Activated T-cell treated with anti-CD3 and anti-CD28 coated beads, Interleukin-2, amount 50 U/mL, for 24 hours (primary cell): ENCODE results near the gene ALDH1A1.

Experiments used
- DNase-seq: peaks from one replicate; pipeline ENCODE4 v3.0.0-alpha.2; 2020
- H3K27ac Mint-ChIP-seq: 2 replicates; pipeline ENCODE4 v1.8.0; 2020; ENCODE audit warnings: mild to moderate bottlenecking, mixed read lengths
- H3K27me3 Mint-ChIP-seq: 2 replicates; pipeline ENCODE4 v1.8.0; 2020; ENCODE audit warnings: mixed read lengths
- H3K36me3 Mint-ChIP-seq: 2 replicates; pipeline ENCODE4 v1.8.0; 2020; ENCODE audit warnings: low read depth, mixed read lengths
- H3K4me1 Mint-ChIP-seq: 2 replicates; pipeline ENCODE4 v1.8.0; 2020; ENCODE audit warnings: low read depth, mixed read lengths
- H3K4me3 Mint-ChIP-seq: 2 replicates; pipeline ENCODE4 v1.8.0; 2020; ENCODE audit warnings: mild to moderate bottlenecking, moderate library complexity, mixed read lengths
- H3K9me3 Mint-ChIP-seq: 2 replicates; pipeline ENCODE4 v1.8.0; 2020; ENCODE audit warnings: mixed read lengths

Gene ALDH1A1

DNA sequence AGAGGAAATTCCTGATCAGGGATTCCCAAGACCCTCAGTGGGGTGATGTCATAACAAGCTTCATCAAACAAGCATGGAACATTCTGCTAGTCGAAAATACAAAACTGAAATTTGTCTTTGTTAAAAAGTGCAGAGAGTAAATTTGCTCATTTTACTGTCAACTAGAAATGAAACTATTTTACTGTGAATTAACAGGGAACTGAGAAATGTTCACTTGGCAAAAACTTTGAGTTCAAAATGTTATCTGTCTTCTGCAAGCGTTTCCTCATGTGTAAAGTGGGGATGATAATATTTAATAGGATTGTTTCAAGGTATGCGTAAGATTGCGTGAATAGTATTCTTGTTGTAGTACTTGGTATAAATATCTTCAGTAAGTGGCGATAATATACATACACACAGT lies 45.4 kb downstream of the ALDH1A1 start:
- Mint-ChIP-seq H3K9me3 (no peaks in the 10 kb centered on the region), H3K27ac (no peak overlapping the region), H3K4me3 (no peak overlapping the region), H3K27me3 (no peaks in the 10 kb centered on the region), H3K36me3 (no peaks in the 10 kb centered on the region), H3K4me1 (no peaks in the 10 kb centered on the region)
- DNase-seq, result no peak

GRCh38 chr9:72906810-72907209 lies 46.0 kb downstream of the ALDH1A1 start:
- DNase-seq, result no peak
- Mint-ChIP-seq H3K4me3 (no peak overlapping the region), H3K4me1 (no peaks in the 10 kb centered on the region), H3K27ac (no peak overlapping the region), H3K27me3 (no peaks in the 10 kb centered on the region), H3K9me3 (no peaks in the 10 kb centered on the region), H3K36me3 (no peaks in the 10 kb centered on the region)

DNA sequence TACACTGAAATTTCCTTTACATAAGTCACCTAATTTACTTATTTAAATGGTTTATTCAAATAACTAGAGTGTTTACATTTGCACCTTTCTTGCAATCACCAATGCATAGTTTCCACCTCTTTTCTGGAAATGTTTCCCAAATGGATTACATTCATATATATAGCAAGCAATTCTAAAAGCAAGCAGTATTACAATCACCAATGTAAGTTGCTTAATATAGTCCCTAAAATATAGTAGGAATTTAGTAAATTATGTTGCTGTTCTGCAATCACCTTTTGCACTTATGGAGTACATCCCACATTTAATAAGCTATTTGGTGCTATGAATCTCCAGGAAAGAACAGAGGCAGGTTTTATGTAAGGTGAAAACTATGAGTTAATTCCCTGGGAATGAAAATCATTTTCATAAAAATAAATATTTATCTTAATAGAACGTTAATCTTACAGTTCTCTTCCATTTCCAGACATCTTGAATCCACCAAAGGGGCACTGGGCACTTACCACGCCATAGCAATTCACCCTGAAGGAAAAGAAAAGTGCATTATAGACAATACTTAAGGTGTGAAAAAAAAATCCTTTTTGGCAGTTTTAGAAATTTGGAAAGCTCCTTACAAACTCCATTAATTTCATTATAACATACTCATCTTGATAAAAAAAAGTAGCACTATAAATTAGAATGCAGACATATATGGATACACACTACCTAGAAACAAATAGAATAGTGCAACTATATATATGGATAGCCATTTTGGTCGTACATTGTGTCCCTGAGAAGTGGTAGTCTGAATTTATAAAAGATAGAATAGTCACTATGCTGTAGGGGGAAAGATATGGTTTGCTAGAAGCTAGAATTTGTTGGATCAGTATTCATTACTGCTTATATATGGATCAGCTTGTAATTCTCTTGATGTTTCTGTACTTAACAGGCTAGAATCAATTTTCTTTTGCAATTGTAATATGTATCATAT lies 47.1 kb downstream of the ALDH1A1 start:
- Mint-ChIP-seq H3K9me3 (no peaks in the 10 kb centered on the region), H3K4me1 (no peaks in the 10 kb centered on the region), H3K27me3 (no peaks in the 10 kb centered on the region), H3K4me3 (no peak overlapping the region), H3K36me3 (no peaks in the 10 kb centered on the region), H3K27ac (no peak overlapping the region)
- no peak for DNase-seq

- H3K4me3 Mint-ChIP-seq, result no peak overlapping the region
- no peaks in the 10 kb centered on the region for H3K36me3 Mint-ChIP-seq
- H3K9me3 Mint-ChIP-seq, result no peaks in the 10 kb centered on the region
- DNase-seq, result no peak
- no peaks in the 10 kb centered on the region for H3K4me1 Mint-ChIP-seq
- no peak overlapping the region for H3K27ac Mint-ChIP-seq
- peaks cover 4% of the 10 kb centered on the region for H3K27me3 Mint-ChIP-seq
Observed at GRCh38 chr9:72904267-72905093, 48.4 kb downstream of the ALDH1A1 start.

- no peak for DNase-seq
- Mint-ChIP-seq H3K9me3 (no peaks in the 10 kb centered on the region), H3K27ac (no peak overlapping the region), H3K27me3 (peaks cover 4% of the 10 kb centered on the region), H3K4me1 (no peaks in the 10 kb centered on the region), H3K4me3 (no peak overlapping the region), H3K36me3 (no peaks in the 10 kb centered on the region)
Observed at GRCh38 chr9:72903103-72903502, 49.8 kb downstream of the ALDH1A1 start.

- H3K27ac Mint-ChIP-seq, result no peak overlapping the region
Observed at GRCh38 chr9:72902268-72902667, 50.6 kb downstream of the ALDH1A1 start.

GRCh38 chr9:72899734-72900477 lies 52.9 kb downstream of the ALDH1A1 start:
- DNase-seq, result no peak
- Mint-ChIP-seq H3K27ac (no peak overlapping the region), H3K4me1 (no peaks in the 10 kb centered on the region), H3K36me3 (no peaks in the 10 kb centered on the region), H3K4me3 (no peak overlapping the region), H3K27me3 (peaks cover 15% of the 10 kb centered on the region), H3K9me3 (no peaks in the 10 kb centered on the region)

More at GRCh38 chr9:72902268-72902667, 50.6 kb downstream of the ALDH1A1 start:
- Mint-ChIP-seq H3K4me3 (no peak overlapping the region), H3K36me3 (no peaks in the 10 kb centered on the region), H3K9me3 (no peaks in the 10 kb centered on the region), H3K4me1 (no peaks in the 10 kb centered on the region), H3K27me3 (peaks cover 9% of the 10 kb centered on the region)
- DNase-seq, result no peak

- Mint-ChIP-seq H3K27ac (no peak overlapping the region), H3K4me3 (no peak overlapping the region), H3K9me3 (no peaks in the 10 kb centered on the region), H3K36me3 (no peaks in the 10 kb centered on the region), H3K4me1 (no peaks in the 10 kb centered on the region), H3K27me3 (peaks cover 15% of the 10 kb centered on the region)
- no peak for DNase-seq
Observed at GRCh38 chr9:72898784-72899733, 53.8 kb downstream of the ALDH1A1 start.

DNA sequence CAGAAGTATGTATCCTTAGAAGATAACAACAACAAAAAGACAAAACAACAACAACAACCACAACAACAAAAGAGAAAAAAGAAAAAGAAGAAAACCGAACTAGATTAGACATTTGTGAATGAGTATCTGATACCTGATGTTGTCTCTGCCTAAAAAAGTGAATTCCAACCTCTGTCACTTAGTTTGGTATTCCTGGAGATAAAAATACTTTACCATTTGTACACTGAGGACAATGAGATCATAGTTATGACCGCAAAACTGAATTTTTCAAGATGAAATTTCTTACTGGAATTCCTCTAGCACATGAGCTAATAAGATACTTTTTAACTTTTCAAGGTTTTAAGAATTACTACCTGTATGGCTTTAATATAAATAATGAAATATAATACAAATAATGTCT lies 54.5 kb downstream of the ALDH1A1 start:
- DNase-seq, result no peak
- Mint-ChIP-seq H3K27me3 (peaks cover 15% of the 10 kb centered on the region), H3K4me1 (no peaks in the 10 kb centered on the region), H3K36me3 (no peaks in the 10 kb centered on the region), H3K9me3 (no peaks in the 10 kb centered on the region), H3K4me3 (no peak overlapping the region), H3K27ac (no peak overlapping the region)

DNA sequence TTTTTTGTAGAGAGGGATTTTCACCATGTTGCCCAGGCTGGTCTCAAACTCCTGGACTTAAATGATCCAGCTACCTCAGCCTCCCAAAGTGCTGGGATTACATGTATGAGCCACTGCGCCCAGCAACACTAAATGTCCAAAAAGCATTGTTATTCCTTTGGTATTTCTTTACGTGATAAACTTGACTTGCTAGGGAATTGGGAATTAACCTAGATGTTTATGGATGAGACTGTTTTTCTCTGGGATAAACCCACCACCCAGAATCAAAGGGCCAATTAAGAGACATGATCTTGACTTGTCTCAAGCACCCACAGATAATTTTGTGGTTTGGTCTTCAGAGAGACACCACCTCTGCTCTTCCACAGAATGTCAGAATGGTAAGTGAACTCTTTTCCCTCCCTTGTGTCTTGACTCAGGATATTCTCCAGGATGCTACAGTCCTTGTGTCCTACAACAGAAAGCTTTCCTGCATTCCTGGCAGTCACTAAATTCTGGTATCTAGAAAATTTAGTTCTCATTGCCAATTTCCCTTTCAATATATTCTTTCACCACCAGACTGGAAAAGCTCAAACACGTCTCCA lies 55.7 kb downstream of the ALDH1A1 start:
- DNase-seq, result no peak
- no peaks in the 10 kb centered on the region for H3K36me3 Mint-ChIP-seq
- H3K27me3 Mint-ChIP-seq, result peaks cover 15% of the 10 kb centered on the region

GRCh38 chr9:72896439-72896838 lies 56.4 kb downstream of the ALDH1A1 start:
- Mint-ChIP-seq H3K4me1 (no peaks in the 10 kb centered on the region), H3K27ac (no peak overlapping the region), H3K27me3 (peaks cover 15% of the 10 kb centered on the region), H3K9me3 (no peaks in the 10 kb centered on the region), H3K36me3 (no peaks in the 10 kb centered on the region), H3K4me3 (no peak overlapping the region)
- DNase-seq, result no peak

More for the DNA sequence above, 55.7 kb downstream of the ALDH1A1 start:
- Mint-ChIP-seq H3K27ac (no peak overlapping the region), H3K4me1 (no peaks in the 10 kb centered on the region), H3K4me3 (no peak overlapping the region), H3K9me3 (no peaks in the 10 kb centered on the region)

DNA sequence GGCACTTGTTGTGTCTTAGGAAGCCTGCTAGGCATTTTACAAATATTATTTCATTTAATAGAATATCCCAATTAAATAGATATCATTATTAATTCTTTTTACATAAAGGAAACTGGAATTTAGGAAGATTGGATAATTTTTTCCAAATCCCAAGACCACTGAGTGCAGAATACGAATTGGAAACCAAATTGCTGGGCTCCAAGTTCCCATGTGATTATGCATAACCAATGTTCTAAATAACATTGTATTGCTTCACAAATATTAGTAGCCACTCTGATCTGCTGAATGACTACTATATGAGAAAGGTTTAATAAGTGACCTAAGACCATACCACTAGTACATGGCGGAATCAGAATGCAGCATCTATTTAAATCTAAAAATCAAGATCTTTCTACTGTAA lies 57.7 kb downstream of the ALDH1A1 start:
- no peak for DNase-seq
- Mint-ChIP-seq H3K4me3 (no peak overlapping the region), H3K36me3 (no peaks in the 10 kb centered on the region), H3K27me3 (peaks cover 12% of the 10 kb centered on the region), H3K4me1 (no peaks in the 10 kb centered on the region), H3K9me3 (no peaks in the 10 kb centered on the region), H3K27ac (no peak overlapping the region)

GRCh38 chr9:72894342-72894741 lies 58.5 kb downstream of the ALDH1A1 start:
- Mint-ChIP-seq H3K9me3 (no peaks in the 10 kb centered on the region), H3K4me3 (no peak overlapping the region), H3K27ac (no peak overlapping the region), H3K4me1 (no peaks in the 10 kb centered on the region), H3K27me3 (peaks cover 11% of the 10 kb centered on the region), H3K36me3 (no peaks in the 10 kb centered on the region)
- no peak for DNase-seq
